GM21390 (cell line): ENCODE measurements around the gene ITPR2.
A peak's percentile ranks its signal among the peaks of the same experiment; 100 is the strongest.
"Not testable (repeated sequence)": the region's sequence is repeated elsewhere in the genome, so short reads cannot be mapped to it uniquely, and the experiment has no call there.

Source experiments
- ATAC-seq: cut with Tn5 transposase; IDR thresholded peaks from one replicate; pipeline ENCODE4 v1.9.1; 2021; ENCODE audit not compliant: unreplicated experiment

ITPR2 gene

GRCh38 chr12:26851031-26851809 is 18.2 kb upstream of the ITPR2 start:
- no peak for ATAC-seq

- no peak for ATAC-seq
These were observed 15.3 kb upstream of the ITPR2 start for GRCh38 chr12:26848156-26848825.

GRCh38 chr12:26847431-26847830 is 14.4 kb upstream of the ITPR2 start:
- no peak for ATAC-seq

GRCh38 chr12:26846416-26846815 is 13.4 kb upstream of the ITPR2 start:
- no peak for ATAC-seq

GRCh38 chr12:26845984-26846383 is 13.0 kb upstream of the ITPR2 start:
- no peak for ATAC-seq

- no peak for ATAC-seq
These were observed 12.2 kb upstream of the ITPR2 start for GRCh38 chr12:26845057-26845666.

GRCh38 chr12:26843311-26843710 is 10.3 kb upstream of the ITPR2 start:
- no peak for ATAC-seq

- ATAC-seq = no peak
These were observed 8.1 kb upstream of the ITPR2 start for GRCh38 chr12:26841085-26841484.

GRCh38 chr12:26839512-26839911 is 6.5 kb upstream of the ITPR2 start:
- no peak for ATAC-seq

- no peak for ATAC-seq
These were observed 6.0 kb upstream of the ITPR2 start for GRCh38 chr12:26838888-26839416.

- ATAC-seq = no peak
These were observed 3.2 kb upstream of the ITPR2 start for GRCh38 chr12:26836201-26836600.

GRCh38 chr12:26834503-26835060 is 1.6 kb upstream of the ITPR2 start:
- not testable (repeated sequence) for ATAC-seq

- no peak for ATAC-seq
These were observed 923 bp upstream of the ITPR2 start for GRCh38 chr12:26833743-26834490.

- peak; percentile 43 for ATAC-seq
These were observed 808 bp downstream of the ITPR2 start for GRCh38 chr12:26831951-26832821.

GRCh38 chr12:26830783-26831551 is 2.0 kb downstream of the ITPR2 start:
- no peak for ATAC-seq

GRCh38 chr12:26830363-26830762 is 2.6 kb downstream of the ITPR2 start:
- ATAC-seq = no peak

- no peak for ATAC-seq
These were observed 4.5 kb downstream of the ITPR2 start for GRCh38 chr12:26828280-26829073.

- no peak for ATAC-seq
These were observed 6.6 kb downstream of the ITPR2 start for GRCh38 chr12:26826437-26826836.
